Limb (tissue), 2 donors: ENCODE measurements around the gene PRAMEF6.
"Not testable (repeated sequence)": the region's sequence is repeated elsewhere in the genome, so short reads cannot be mapped to it uniquely, and the experiment has no call there.

Experiments
- DNase-seq, 2 donors: peaks; one replicate each; pipeline ENCODE4 v3.0.0-alpha.2; 2016; ENCODE audit errors: extremely low spot score in 2 of 2

Gene PRAMEF6

GRCh38 chr1:12947480-12947879 lies at the start of gene PRAMEF6:
Gene PRAMEF6 (minus strand): TSS chr1:12947580. CDS start chr1:12942518, 5,062 bp downstream.
- DNase-seq = not testable (repeated sequence)

GRCh38 chr1:12924368-12924767 lies 23.0 kb downstream of the PRAMEF6 start:
- not testable (repeated sequence) for DNase-seq

GRCh38 chr1:12921749-12922148 lies 25.6 kb downstream of the PRAMEF6 start:
- DNase-seq = not testable (repeated sequence)

GRCh38 chr1:12916310-12916709 lies 31.1 kb downstream of the PRAMEF6 start, which contains the start of gene PRAMEF7:
Gene PRAMEF7 (plus strand): TSS chr1:12916610. CDS start chr1:12917693, 1,083 bp downstream.
- not testable (repeated sequence) for DNase-seq

- not testable (repeated sequence) for DNase-seq
Measured at GRCh38 chr1:12903793-12904572, 43.4 kb downstream of the PRAMEF6 start.

- not testable (repeated sequence) for DNase-seq
Measured at GRCh38 chr1:12899186-12899585, 48.2 kb downstream of the PRAMEF6 start.

- not testable (repeated sequence) for DNase-seq
Measured at GRCh38 chr1:12898170-12898569, 49.2 kb downstream of the PRAMEF6 start, which contains the start of gene PRAMEF10. Gene PRAMEF10 (minus strand): TSS chr1:12898270. CDS start chr1:12895847, 2,423 bp downstream.
